GM13976 (cell line): ENCODE data around the gene COX7B2.

Experiments
- DNase-seq: peaks from one replicate; pipeline ENCODE4 v3.0.0; 2012; ENCODE audit warnings: low spot score
- in situ Hi-C: fragments of 300-500 bp; cut with MboI; formaldehyde crosslinking; loops from one replicate; pipeline ENCODE4 v1.12.0; 2022; ENCODE audit warnings: low sequenced_read_pairs, mixed read lengths, inconsistent platforms; ENCODE audit not compliant: unreplicated experiment
- TF ChIP-seq, protein P1 (sequence below): IDR thresholded peaks from 2 replicates; pipeline ENCODE4 v1.5.1; 2012; ENCODE audit warnings: borderline replicate concordance, mild to moderate bottlenecking; ENCODE audit not compliant: insufficient read depth; ENCODE audit errors: extremely low read depth, missing control alignments, control extremely low read depth

Gene COX7B2

DNA sequence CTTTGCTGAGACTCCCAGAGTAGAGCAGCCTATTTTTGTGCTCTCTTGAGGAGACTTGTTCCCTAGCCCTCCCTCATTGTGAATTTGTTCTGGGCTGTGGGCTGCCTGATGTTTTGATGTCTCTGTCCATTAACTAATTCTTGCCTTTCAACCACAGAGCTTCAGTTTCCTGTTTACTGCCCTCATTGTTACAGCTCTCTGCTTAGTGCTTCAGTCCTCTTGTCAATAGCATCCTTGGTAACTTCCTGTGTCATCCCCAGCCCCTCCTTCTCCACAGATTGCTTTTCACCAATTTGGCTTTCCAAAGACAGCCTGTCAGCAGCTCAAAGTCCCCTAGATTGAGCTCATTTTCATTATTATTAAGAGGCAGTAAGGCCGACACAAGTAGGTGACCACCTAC, 69.9 kb downstream of the COX7B2 start:
- TF ChIP-seq, protein P1, sequence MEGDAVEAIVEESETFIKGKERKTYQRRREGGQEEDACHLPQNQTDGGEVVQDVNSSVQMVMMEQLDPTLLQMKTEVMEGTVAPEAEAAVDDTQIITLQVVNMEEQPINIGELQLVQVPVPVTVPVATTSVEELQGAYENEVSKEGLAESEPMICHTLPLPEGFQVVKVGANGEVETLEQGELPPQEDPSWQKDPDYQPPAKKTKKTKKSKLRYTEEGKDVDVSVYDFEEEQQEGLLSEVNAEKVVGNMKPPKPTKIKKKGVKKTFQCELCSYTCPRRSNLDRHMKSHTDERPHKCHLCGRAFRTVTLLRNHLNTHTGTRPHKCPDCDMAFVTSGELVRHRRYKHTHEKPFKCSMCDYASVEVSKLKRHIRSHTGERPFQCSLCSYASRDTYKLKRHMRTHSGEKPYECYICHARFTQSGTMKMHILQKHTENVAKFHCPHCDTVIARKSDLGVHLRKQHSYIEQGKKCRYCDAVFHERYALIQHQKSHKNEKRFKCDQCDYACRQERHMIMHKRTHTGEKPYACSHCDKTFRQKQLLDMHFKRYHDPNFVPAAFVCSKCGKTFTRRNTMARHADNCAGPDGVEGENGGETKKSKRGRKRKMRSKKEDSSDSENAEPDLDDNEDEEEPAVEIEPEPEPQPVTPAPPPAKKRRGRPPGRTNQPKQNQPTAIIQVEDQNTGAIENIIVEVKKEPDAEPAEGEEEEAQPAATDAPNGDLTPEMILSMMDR = no peak
- no peak for DNase-seq
- in situ Hi-C loops = no loop called here

DNA sequence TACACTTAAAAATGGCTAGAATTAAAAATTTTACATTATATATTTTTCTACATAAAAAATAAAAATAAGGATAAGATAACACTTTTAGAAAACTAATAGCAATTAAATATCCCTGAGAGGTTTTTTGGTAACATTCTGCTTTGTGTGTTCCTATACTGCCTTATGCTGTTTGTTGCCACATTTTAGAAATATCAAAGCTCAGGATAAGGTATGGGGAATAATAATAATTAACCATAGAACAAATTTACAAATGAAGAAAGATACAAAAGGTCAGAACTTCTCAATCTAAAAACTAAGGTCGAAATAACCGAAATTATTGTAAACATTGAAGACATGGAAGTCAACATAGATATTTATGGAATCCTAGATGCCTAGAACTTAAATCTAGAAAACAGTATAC, 71.4 kb downstream of the COX7B2 start:
- no peak for DNase-seq
- TF ChIP-seq, protein P1 = no peak
- in situ Hi-C loops = no loop called here

DNA sequence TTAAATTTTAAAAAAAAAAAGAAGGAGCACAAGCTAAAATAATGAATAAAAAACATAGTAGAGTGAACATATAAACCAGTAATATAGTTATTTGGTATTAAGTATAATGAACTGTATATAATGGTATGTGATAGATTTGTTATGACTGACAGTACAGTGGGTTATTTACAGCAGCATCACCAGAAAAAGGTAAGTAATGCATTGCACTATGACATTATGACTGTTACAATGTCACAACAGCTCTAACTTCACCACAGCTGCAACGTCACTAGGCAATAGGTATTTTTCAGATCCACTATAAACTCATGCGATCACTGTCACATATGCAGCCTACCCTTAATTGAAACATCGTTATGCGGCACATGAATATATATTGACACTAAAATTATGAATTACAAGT, 72.5 kb downstream of the COX7B2 start:
- DNase-seq = no peak
- in situ Hi-C loops = no loop called here
- TF ChIP-seq, protein P1 = no peak

DNA sequence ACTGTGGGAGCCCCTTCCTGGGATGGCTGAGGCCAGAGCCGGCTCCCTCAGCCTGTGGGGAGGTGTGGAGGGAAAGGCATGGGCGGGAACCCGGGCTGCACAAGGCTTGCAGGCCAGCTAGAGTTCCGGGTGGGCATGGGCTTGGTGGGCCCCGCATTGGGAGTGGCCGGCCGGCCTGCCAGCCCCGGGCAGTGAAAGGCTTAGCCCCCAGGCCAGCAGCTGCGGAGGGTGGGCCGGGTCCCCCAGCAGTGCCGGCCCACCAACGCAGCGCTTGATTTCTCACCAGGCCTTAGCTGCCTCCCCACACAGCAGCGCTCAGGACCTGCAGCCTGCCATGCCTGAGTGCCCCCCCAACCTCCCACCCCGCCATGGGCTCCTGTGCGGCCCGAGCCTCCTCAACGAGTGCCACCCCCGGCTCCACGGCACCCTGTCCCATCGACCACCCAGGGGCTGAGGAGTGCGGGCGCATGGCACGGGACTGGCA, 78.0 kb downstream of the COX7B2 start:
- TF ChIP-seq, protein P1 = no peak
- in situ Hi-C loops = no loop called here
- no peak for DNase-seq

DNA sequence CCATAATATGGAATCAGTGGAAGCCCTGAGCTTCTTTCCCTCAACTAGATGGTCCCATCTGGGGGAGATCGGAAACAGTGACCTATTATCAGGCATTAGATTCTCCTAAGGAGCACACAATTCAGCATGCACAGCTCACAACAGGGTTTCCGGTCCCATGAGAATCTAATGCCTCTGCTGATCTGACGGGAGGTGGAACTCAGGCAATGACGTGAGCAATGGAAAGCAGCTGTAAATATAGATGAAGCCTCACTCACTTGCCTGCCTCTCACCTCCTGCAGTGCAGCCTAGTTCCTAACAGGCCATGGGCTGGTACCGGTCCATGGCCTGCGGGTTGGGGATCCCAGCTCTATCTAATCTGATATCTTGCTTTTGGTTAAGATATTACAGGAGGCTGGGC, 88.9 kb downstream of the COX7B2 start:
- TF ChIP-seq, protein P1 = no peak
- in situ Hi-C loops = no loop called here
- no peak for DNase-seq

DNA sequence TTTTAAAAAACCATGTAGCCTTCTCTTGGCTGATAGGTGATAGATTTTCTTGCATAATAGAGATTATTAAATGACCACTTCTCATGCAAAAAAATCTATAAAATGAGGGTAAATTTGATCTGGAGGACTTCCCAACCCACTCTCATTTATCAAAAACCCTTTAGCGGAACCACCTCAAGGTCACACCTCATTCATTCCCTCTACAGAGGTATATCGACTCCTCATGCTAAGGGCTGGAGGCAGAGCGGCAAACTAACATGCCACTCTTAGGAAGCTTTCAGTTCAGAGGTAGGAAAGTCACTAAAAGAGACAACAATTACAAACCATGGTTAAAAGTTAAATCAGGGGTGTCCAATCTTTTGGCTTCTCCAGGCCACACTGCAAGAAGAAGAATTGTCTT, 90.0 kb downstream of the COX7B2 start:
- no peak for DNase-seq
- in situ Hi-C loops = no loop called here
- TF ChIP-seq, protein P1 = no peak

DNA sequence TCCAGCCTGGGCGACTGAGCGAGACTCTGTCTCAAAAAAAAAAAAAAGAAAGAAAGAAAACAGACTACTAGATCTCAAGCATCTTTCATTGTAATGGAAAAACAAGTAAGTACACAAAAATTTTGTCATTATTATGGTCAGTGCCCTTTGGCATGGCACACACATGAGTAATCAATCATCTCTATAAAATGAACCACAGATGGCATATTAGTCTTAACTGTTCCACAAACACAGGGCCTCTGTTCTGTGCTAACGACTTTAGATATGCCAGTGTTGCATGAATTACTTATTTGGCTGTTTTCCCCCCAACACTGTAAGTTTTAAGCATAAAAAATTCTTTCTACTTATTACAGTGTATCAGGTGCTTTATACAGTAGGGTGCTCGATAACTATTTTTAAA, 90.4 kb downstream of the COX7B2 start:
- TF ChIP-seq, protein P1 = no peak
- no peak for DNase-seq
- in situ Hi-C loops = no loop called here
